SKM-1 treated with dmso at 0.1 percent for 144 hours (cell line): Measurements from ENCODE around the gene GFRA1.
"Not testable (repeated sequence)": the region's sequence is repeated elsewhere in the genome, so short reads cannot be mapped to it uniquely, and the experiment has no call there.

Experiments
- DNase-seq: peaks from one replicate; lab custom pipeline; 2025; ENCODE audit not compliant: unreplicated experiment; lab: John Stamatoyannopoulos, UW

The GFRA1 gene

DNA sequence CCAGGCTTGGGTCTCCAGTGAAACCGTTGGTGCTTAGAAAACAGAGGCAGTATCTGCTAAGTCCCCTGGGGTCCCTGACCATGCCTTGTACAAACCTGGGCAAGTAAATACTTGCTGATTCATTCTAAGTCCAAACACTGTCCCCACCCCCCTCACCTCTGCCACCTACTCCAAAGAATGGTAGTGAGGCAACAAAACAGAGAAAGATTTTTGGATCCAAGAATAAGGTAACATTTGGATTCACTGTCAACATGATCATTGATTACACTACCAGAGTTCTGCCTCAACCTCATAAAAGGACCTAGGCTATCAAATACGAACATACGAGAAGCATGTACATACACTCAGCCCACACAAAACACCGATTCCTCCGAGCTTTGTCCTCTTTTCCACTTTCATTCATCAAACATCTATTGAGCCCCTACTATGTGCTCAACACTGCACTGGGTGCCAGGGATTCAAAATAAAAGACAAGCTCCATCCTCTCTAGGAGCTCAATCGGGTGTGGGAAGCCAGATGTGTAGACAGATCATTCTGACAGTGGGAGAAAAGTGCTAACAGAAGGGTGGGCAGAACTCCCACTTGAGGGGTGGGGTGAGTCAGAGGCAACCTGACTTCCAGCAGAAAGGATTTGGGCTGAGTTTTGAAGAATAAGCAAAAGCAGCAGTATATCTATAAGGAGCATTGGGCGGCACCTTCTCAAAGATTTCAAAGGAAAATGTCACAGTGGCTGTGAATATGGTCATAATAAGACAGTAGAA, 71.2 kb downstream of the GFRA1 start:
- DNase-seq: no peak

- DNase-seq: no peak
Observed at GRCh38 chr10:116201011-116201410, 72.0 kb downstream of the GFRA1 start.

DNA sequence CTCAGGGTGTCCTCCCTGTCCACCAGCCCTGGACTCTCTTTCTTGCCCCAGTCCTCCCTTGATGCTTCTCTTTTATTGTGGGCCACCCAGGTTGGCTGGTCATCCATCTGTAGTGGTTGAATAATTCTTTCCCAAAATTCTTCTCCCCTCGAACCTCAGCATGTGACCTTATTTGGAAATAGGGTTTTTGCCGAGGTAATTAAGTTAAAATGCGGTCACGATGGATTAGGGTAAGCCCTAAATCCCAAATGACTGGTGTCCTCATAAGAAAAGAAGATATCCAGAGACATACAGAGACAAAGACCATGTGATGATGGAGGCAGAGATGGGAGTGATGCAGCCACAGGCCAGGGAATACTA, 74.3 kb downstream of the GFRA1 start:
- DNase-seq: no peak

DNA sequence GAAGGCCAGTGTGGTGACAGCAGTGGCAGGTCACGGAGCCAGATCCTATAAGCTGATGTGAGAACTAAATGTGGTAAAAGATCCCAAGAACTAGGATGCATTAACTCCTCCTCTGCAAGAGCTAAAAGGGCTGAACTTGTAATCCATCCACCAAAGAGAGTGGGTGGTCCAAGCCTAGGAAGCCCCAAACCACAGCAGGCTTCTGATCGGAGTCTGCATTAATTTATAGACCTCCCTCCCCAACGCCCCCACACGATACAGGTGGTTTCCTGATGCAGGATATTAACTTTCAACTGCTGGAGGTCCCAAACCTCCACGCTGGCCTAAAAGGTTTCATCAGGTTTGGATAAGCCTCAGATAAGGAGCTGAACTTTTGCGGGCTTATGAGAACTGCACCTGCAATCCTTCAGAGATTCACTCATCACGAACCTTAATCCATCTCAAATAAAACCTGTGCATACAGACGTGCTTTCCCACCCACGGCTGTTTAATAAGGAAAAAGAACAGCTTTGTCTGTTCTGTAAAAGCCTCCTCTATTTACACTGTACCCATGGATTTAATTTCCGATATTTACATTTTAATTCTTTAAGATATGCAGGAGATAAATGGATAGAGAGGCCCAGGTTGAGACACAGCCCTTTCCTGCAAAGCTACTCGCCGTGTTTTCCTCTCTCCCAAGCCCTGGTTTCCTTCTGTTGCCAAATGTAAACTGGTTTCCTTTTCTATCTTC, 74.9 kb downstream of the GFRA1 start:
- no peak for DNase-seq

- no peak for DNase-seq
Observed at GRCh38 chr10:116195583-116195982, 77.4 kb downstream of the GFRA1 start.

GRCh38 chr10:116195039-116195438, 78.0 kb downstream of the GFRA1 start:
- DNase-seq: no peak

DNA sequence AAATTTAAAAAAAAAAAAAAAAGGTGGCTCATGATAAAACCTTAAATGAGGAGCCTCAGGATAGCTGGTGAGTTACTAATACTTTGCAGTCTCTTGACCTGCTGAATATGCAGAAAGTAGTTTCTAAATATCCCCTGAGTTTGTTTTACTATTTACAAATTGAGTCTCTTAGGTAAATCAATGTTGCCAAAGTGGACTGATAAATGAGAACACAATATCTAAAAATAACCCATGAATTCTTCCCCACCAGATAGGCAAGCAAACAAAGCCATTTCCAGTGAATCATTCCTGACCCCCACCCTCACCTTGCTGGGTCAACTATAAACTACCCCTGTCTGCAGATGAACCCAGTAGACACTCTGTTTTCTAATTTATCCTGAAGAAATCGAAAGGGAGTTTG, 78.9 kb downstream of the GFRA1 start:
- no peak for DNase-seq

GRCh38 chr10:116190883-116191282, 82.1 kb downstream of the GFRA1 start:
- no peak for DNase-seq

- no peak for DNase-seq
Observed at GRCh38 chr10:116186273-116186672, 86.7 kb downstream of the GFRA1 start.

- DNase-seq: no peak
Observed at GRCh38 chr10:116185199-116185867, 87.7 kb downstream of the GFRA1 start.

- no peak for DNase-seq
Observed at GRCh38 chr10:116184512-116184794, 88.6 kb downstream of the GFRA1 start.

DNA sequence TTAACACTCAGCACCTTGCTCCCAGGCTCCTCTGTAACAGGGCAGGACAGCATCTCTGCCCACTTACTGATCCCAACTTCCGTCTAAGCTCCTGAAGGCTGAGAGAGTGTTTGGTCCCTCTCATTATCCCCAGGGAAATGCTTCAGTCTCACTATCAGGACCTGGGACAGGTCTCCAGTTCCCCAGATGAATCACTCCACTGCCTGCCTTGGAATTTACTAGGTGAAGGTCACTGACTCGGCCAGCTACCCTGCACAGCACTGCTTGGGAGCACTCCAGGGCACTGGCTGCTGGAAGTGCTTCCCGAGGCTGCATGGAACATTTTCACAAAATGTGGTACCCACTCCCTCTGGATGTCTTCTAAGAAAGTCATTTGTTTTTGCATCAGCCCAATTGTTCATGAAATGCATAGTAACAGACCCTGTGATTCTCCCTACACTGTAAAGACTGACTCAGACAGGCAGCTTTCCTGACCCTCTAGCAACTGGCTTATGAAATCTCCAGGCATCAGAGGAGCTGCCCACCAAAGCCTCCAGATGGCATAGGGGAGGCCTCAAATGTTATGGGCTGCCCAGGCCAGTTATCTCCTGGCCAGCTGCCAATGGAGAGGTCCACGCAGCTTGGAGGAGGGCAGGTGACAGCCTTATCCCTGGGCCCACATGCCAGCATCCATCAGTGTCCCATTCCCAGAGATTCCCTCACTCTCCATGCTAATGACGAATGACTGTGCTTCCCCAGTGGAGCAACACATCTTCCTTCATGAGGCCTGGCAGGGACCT, 89.1 kb downstream of the GFRA1 start:
- no peak for DNase-seq

- DNase-seq: no peak
Observed at GRCh38 chr10:116182426-116182825, 90.6 kb downstream of the GFRA1 start.

DNA sequence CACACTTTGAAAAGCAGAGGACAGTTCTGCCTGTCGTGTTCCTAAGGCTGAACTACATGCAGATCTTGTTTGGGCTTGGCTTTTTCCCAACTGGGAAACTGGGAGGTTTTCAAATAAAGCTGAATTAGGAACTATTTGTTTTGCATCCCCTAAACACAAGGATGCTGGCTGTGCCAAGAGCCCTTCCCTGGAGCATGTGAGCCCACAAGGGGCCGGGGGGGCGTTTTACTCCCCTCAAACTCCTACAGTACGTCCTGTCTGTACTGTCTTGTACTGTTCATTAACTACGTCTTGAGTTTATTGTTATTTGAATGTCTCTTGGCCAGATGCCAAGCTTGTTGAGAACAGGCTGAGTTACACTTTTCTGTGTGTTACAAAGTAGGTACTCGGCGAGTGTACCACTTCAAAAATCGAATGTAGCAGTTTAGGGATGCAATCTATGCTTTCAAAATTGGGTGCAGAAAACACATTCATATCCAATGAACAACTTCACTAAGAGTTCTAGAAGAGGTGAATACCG, 94.9 kb downstream of the GFRA1 start:
- DNase-seq: no peak

DNA sequence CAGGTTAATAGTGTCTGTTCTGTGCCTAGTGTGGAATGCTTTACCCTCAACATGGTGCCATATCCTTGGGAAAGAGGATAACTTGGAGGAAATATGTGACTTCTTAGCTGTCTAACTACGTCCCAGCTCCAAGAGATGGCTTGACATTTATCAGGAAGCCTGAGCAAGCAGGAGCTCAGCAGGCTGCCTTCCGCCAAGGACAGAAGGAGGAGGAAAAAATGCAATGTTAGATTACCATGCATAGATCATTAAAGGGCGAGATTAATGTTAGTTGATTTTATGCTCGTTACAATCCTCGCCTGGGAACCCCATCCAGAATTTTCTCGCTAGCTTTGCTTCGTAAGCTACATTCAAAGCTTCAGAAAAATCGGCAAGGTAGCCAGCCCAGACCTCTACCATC, 97.8 kb downstream of the GFRA1 start:
- no peak for DNase-seq

- no peak for DNase-seq
Observed at GRCh38 chr10:116171505-116171904, 101.5 kb downstream of the GFRA1 start.

DNA sequence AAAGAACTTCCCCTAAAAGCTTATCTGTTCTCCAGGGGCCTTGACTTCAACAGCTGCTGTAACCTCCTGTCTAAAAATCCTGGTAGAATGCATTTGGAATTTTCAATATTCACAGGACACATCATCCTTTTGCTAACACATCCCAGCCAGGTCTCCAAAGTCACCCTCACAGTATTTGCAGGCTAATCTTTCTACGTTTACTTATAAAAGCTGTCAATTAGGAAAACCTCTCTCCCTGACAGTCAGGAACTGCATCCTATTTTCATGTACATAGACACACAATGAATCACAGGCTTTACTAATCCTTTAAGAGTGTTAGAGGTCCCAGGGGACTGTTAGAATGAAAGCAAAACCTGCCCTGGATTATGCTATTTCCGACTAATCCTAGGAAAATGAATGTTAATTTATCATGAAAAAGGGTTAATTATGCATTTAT, 102.2 kb downstream of the GFRA1 start:
- no peak for DNase-seq

- no peak for DNase-seq
Observed at GRCh38 chr10:116169782-116170445, 103.1 kb downstream of the GFRA1 start.

DNA sequence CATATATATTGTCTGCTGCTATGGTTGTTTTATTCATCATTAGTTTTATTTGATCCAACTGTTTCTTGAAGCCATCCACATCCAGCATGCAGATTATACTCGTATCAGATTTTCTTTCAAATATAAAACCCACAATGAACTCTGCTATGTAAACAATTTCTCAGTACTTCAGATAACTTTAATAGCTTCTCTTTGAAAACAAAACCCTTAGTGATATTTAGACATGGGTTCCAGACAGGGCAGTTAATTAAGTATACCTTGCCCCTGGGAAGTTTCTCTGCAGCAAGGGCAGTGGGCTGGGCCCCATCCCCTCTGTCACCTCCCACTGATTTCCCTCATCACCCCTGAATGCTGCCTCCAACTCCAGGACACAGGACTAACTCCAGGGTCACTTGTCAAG, 104.3 kb downstream of the GFRA1 start:
- DNase-seq: no peak

GRCh38 chr10:116168329-116168728, 104.7 kb downstream of the GFRA1 start:
- no peak for DNase-seq

DNA sequence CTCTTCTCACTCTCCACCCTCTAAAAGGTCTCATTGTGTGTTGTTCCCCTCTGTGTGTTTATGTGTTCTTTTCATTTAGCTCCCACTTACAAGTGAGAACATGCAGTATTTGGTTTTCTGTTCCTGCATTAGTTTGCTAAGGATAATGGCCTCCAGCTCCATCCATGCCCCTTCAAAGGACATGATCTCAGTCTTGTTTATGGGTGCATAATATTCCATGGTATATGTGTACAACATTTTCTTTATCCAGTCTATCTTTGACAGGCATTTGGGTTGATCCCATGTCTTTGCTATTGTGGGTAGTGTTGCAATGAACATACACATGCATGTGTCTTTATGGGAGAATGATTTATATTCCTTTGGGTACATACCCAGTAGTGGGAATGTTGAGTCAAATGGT, 107.1 kb downstream of the GFRA1 start:
- not testable (repeated sequence) for DNase-seq
